IMR-90 (cell line): ENCODE measurements around the gene SHC4. TPM values are rescaled to one million over a fixed set of nuclear protein-coding genes. Genes with fewer than 3 reads are reported as not detected.

Experiments
- ATAC-seq: fragments of 200-7000 bp; cut with Tn5 transposase; 2 replicates; pipeline ENCODE4 v1.9.1; 2020; ENCODE audit warnings: low read depth, mild to moderate bottlenecking, moderate library complexity
- BruUV-seq: library from RNA; stranded (reverse); fragments of 400-500 nt; replicated peaks from 2 replicates; lab custom pipeline; 2021; lab: Mats Ljungman, UMichigan
- CTCF ChIA-PET: fragments of 300-600 bp; formaldehyde crosslinking; extraction: SDS; loops from one replicate; lab custom pipeline; 2021; ENCODE audit warnings: antibody characterized with exemption; lab: Yijun Ruan, JAX
- POLR2A ChIA-PET: fragments of 300-600 bp; sonication (Branson Sonifier 250); formaldehyde crosslinking; loops from one replicate; lab custom pipeline; 2022; ENCODE audit warnings: antibody characterized with exemption; ENCODE audit not compliant: unreplicated experiment; lab: Charles Lee
- DNase-seq: peaks from one replicate; pipeline ENCODE4 v3.0.0; 2013
- H2AFZ ChIP-seq: replicated peaks from 2 replicates; pipeline ENCODE3; 2013; ENCODE audit warnings: low read length, mild to moderate bottlenecking; ENCODE audit not compliant: poor library complexity
- H2AK5ac ChIP-seq: 2 replicates; pipeline ENCODE4 v1.6.1; 2013; ENCODE audit warnings: low read depth, low read length, inconsistent platforms
- H2AK9ac ChIP-seq: replicated peaks from 2 replicates; pipeline ENCODE3; 2013; ENCODE audit warnings: mild to moderate bottlenecking, low read depth, low read length, moderate library complexity; ENCODE audit not compliant: poor library complexity
- H2BK120ac ChIP-seq: 2 replicates; pipeline ENCODE4 v1.6.1; 2013; ENCODE audit warnings: low read depth, low read length, inconsistent platforms
- H2BK15ac ChIP-seq: 3 replicates; pipeline ENCODE4 v1.6.1; 2013; ENCODE audit warnings: low read depth, low read length, inconsistent platforms
- H2BK20ac ChIP-seq: 2 replicates; pipeline ENCODE4 v1.6.1; 2013; ENCODE audit warnings: low read depth, mild to moderate bottlenecking, inconsistent platforms, low read length, moderate library complexity
- H2BK5ac ChIP-seq: 2 replicates; pipeline ENCODE4 v1.6.1; 2013; ENCODE audit warnings: mild to moderate bottlenecking, low read depth, low read length, inconsistent platforms; ENCODE audit not compliant: poor library complexity, severe bottlenecking
- H3K14ac ChIP-seq: replicated peaks from 2 replicates; pipeline ENCODE4 v1.6.1; 2013; ENCODE audit warnings: low read depth, low read length, inconsistent platforms
- H3K18ac ChIP-seq: 2 replicates; pipeline ENCODE4 v1.6.1; 2013; ENCODE audit warnings: low read depth, low read length, control low read depth
- H3K23ac ChIP-seq: 2 replicates; pipeline ENCODE4 v1.6.1; 2013; ENCODE audit warnings: low read depth, low read length, inconsistent platforms
- H3K27ac ChIP-seq: 2 replicates; pipeline ENCODE4 v1.5.1; 2013; ENCODE audit warnings: mild to moderate bottlenecking, control low read depth, low read length; ENCODE audit not compliant: insufficient read depth
- H3K27me3 ChIP-seq: 2 replicates; pipeline ENCODE4 v1.6.1; 2013; ENCODE audit warnings: low read length; ENCODE audit not compliant: control insufficient read depth, insufficient read depth
- H3K36me3 ChIP-seq: 2 replicates; pipeline ENCODE4 v1.6.1; 2013; ENCODE audit warnings: low read length, mixed read lengths; ENCODE audit not compliant: control insufficient read depth, insufficient read depth
- H3K4ac ChIP-seq: 2 replicates; pipeline ENCODE4 v1.6.1; 2013; ENCODE audit warnings: low read depth, low read length, inconsistent platforms
- H3K4me1 ChIP-seq: 2 replicates; pipeline ENCODE4 v1.6.1; 2013; ENCODE audit warnings: low read length, mixed read lengths; ENCODE audit not compliant: control insufficient read depth, insufficient read depth
- H3K4me2 ChIP-seq: 2 replicates; pipeline ENCODE4 v1.6.1; 2013; ENCODE audit warnings: low read depth, mild to moderate bottlenecking, control low read depth, low read length, moderate library complexity
- H3K4me3 ChIP-seq: 2 replicates; pipeline ENCODE4 v1.5.1; 2013; ENCODE audit warnings: low read depth, mild to moderate bottlenecking, control low read depth, low read length, moderate library complexity; ENCODE audit not compliant: insufficient read depth
- H3K56ac ChIP-seq: 2 replicates; pipeline ENCODE4 v1.6.1; 2013; ENCODE audit warnings: low read length, inconsistent platforms; ENCODE audit not compliant: insufficient read depth; ENCODE audit errors: extremely low read depth
- H3K79me1 ChIP-seq, 2 experiments: 2 replicates each; pipeline ENCODE4 v1.6.1; 2013; ENCODE audit warnings: low read length in 2 of 2, inconsistent platforms in 1 of 2, low read depth in 1 of 2
- H3K9ac ChIP-seq: 2 replicates; pipeline ENCODE4 v1.6.1; 2013; ENCODE audit warnings: low read depth, low read length, control low read depth
- H3K9me1 ChIP-seq: 2 replicates; pipeline ENCODE4 v1.6.1; 2013; ENCODE audit warnings: low read length, inconsistent platforms; ENCODE audit not compliant: insufficient read depth
- H3K9me3 ChIP-seq: 2 replicates; pipeline ENCODE4 v1.6.1; 2013; ENCODE audit warnings: low read length; ENCODE audit not compliant: control insufficient read depth, insufficient read depth
- H4K20me1 ChIP-seq: 2 replicates; pipeline ENCODE4 v1.6.1; 2013; ENCODE audit warnings: low read length, inconsistent platforms; ENCODE audit not compliant: insufficient read depth
- H4K5ac ChIP-seq: 2 replicates; pipeline ENCODE4 v1.6.1; 2013; ENCODE audit warnings: mild to moderate bottlenecking, low read depth, low read length, control low read depth
- H4K8ac ChIP-seq, 2 experiments: 2 replicates each; pipeline ENCODE4 v1.6.1; 2013; ENCODE audit warnings: low read depth in 2 of 2, low read length in 2 of 2, control low read depth in 1 of 2, inconsistent platforms in 1 of 2
- H4K91ac ChIP-seq: 2 replicates; pipeline ENCODE4 v1.6.1; 2013; ENCODE audit warnings: low read depth, low read length, inconsistent platforms; ENCODE audit not compliant: insufficient read depth
- BHLHE40 ChIP-seq: fragments of 150-350 bp; IDR thresholded peaks from 2 replicates; pipeline ENCODE4 v1.6.1; 2016; ENCODE audit warnings: mild to moderate bottlenecking, low read depth, low read length
- CEBPB ChIP-seq: IDR thresholded peaks from 2 replicates; pipeline ENCODE4 v1.6.1; 2012; ENCODE audit warnings: low read depth, low read length, improper control_type of control experiment
- CHD1 ChIP-seq: IDR thresholded peaks from 2 replicates; pipeline ENCODE4 v1.6.1; 2012; ENCODE audit warnings: low read depth, low read length, improper control_type of control experiment
- FOS ChIP-seq: fragments of 150-350 bp; IDR thresholded peaks from 2 replicates; pipeline ENCODE4 v1.6.1; 2016; ENCODE audit warnings: low read depth, low read length
- MAFK ChIP-seq: IDR thresholded peaks from 2 replicates; pipeline ENCODE4 v1.6.1; 2012; ENCODE audit warnings: low read depth, low read length, improper control_type of control experiment
- MAZ ChIP-seq: IDR thresholded peaks from 2 replicates; pipeline ENCODE4 v1.6.1; 2012; ENCODE audit warnings: low read depth, mild to moderate bottlenecking, low read length, improper control_type of control experiment, moderate library complexity, borderline replicate concordance
- MXI1 ChIP-seq: IDR thresholded peaks from 2 replicates; pipeline ENCODE4 v1.6.1; 2012; ENCODE audit warnings: low read depth, mild to moderate bottlenecking, low read length, moderate library complexity, borderline replicate concordance
- NFE2L2 ChIP-seq: fragments of 150-350 bp; IDR thresholded peaks from 2 replicates; pipeline ENCODE4 v1.6.1; 2016; ENCODE audit warnings: low read depth, mild to moderate bottlenecking, low read length
- POLR2A ChIP-seq: IDR thresholded peaks from 2 replicates; pipeline ENCODE4 v1.6.1; 2012; ENCODE audit warnings: mild to moderate bottlenecking, low read depth, low read length
- RAD21 ChIP-seq: IDR thresholded peaks from 2 replicates; pipeline ENCODE4 v1.6.1; 2012; ENCODE audit warnings: low read length, improper control_type of control experiment
- RCOR1 ChIP-seq: IDR thresholded peaks from 2 replicates; pipeline ENCODE4 v1.6.1; 2012; ENCODE audit warnings: mild to moderate bottlenecking, low read length, improper control_type of control experiment; ENCODE audit not compliant: insufficient replicate concordance
- RFX5 ChIP-seq: IDR thresholded peaks from 2 replicates; pipeline ENCODE4 v1.8.0; 2012; ENCODE audit warnings: low read depth, mild to moderate bottlenecking, low read length, moderate library complexity
- SMC3 ChIP-seq: fragments of 150-350 bp; IDR thresholded peaks from 2 replicates; pipeline ENCODE4 v1.6.1; 2016; ENCODE audit warnings: low read depth, mild to moderate bottlenecking, antibody characterized with exemption, low read length, moderate library complexity
- WGBS, 2 experiments: methylation state at CpG; one replicate each; pipeline versions ENCODE4 v1.1.5 to v1.1.7; 2013; ENCODE audit warnings: missing lambda C conversion rate in 2 of 2; ENCODE audit not compliant: insufficient read length in 1 of 2; ENCODE audit errors: extremely low coverage in 2 of 2; 5-methylcytosine and 5-hydroxymethylcytosine counted together
- dilution Hi-C: fragments of 300-500 bp; cut with HindIII; formaldehyde crosslinking; loops from one replicate; pipeline ENCODE4 v1.14.3; 2018; ENCODE audit warnings: low sequenced_read_pairs; ENCODE audit not compliant: unreplicated experiment
- in situ Hi-C: fragments of 300-500 bp; cut with MboI; formaldehyde crosslinking; loops from 3 replicates; pipeline ENCODE4 v1.14.3; 2019; ENCODE audit warnings: low sequenced_read_pairs, inconsistent platforms, mixed read lengths
- intact Hi-C: fragments of 100-400 bp; cut with micrococcal nuclease; formaldehyde crosslinking; loops from 2 replicates; pipeline ENCODE4 v1.10.0; 2022
- polyA plus RNA-seq, 3 experiments: library from polyadenylated mRNA; depleted of rRNA; stranded (reverse); fragments of >200 nt; gene quantifications; 2 replicates each; pipeline ENCODE4 v1.2.3, GENCODE V29; 2012; ENCODE audit warnings: low replicate concordance in 1 of 3
- total RNA-seq: library from RNA; depleted of rRNA; stranded (reverse); fragments of >200 nt; gene quantifications from 2 replicates; pipeline ENCODE4 v1.2.3, GENCODE V29; 2012
- TF ChIP-seq, protein P1 (sequence below): fragments of 150-350 bp; IDR thresholded peaks from 2 replicates; pipeline ENCODE4 v1.6.1; 2016; ENCODE audit warnings: low read depth, mild to moderate bottlenecking, low read length, moderate library complexity, borderline replicate concordance
- TF ChIP-seq, protein P2 (sequence below): conservative IDR thresholded peaks from 2 replicates; pipeline ENCODE4 v1.5.1; 2012; ENCODE audit warnings: mild to moderate bottlenecking, low read depth, low read length, improper control_type of control experiment
- TF ChIP-seq, protein P3 (sequence below): fragments of 150-350 bp; IDR thresholded peaks from 2 replicates; pipeline ENCODE4 v1.6.1; 2017; ENCODE audit warnings: mild to moderate bottlenecking, antibody characterized with exemption, low read length, low read depth

SHC4 gene
- total and polyA plus RNA-seq, 2 of the 4 experiments (the other 2 are of a cell fraction), result 0.91 to 2.7 TPM

- Histone ChIP-seq H3K79me1 (peaks cover 5 to 11% of the 10 kb centered on the region in 2 experiments; a peak in 3 of 4 replicates), H2BK5ac (peak overlapping the region; percentile 74), H3K36me3 (no peaks in the 10 kb centered on the region), H3K9ac (no peak overlapping the region), H3K4me3 (no peak overlapping the region), H3K27ac (no peak overlapping the region), H3K23ac (no peak overlapping the region), H3K56ac (no peak overlapping the region), H2BK20ac (no peak overlapping the region; the same call in 1 of the 2 replicates), H2BK15ac (no peak overlapping the region), H2AFZ (no peak overlapping the region), H4K5ac (no peak overlapping the region), H3K9me1 (no peaks in the 10 kb centered on the region), H3K27me3 (no peaks in the 10 kb centered on the region), H4K20me1 (no peaks in the 10 kb centered on the region), H4K8ac (no peak overlapping the region), H3K4me1 (0 out of 2 replicates have a peak, but pooled peaks cover 3% of the 10 kb centered on the region), H3K4me2 (no peak overlapping the region), H3K4ac (no peak overlapping the region), H2BK120ac (peak overlapping the region; percentile 3; the same call in 1 of the 2 replicates), H3K14ac (no peak overlapping the region), H2AK9ac (no peak overlapping the region), H4K91ac (no peak overlapping the region), H3K9me3 (no peaks in the 10 kb centered on the region), H2AK5ac (no peak overlapping the region), H3K18ac (no peak overlapping the region)
- POLR2A ChIA-PET, result no interaction called here
- in situ Hi-C loops, result no loop called here
- CTCF ChIA-PET, result interaction anchor here (0.6 to 0.7 kb wide), 2 partner anchors 42 to 337 kb away, joined by 3 to 4 read pairs; no protein-coding TSS in a partner anchor
- no CpG with 5 or more reads among the region's 1 CpG for WGBS, 2 experiments
- DNase-seq (peak; percentile 53), ATAC-seq (peak; percentile 48)
- no TSS peak for BruUV-seq
- intact Hi-C loops, result no loop called here
- dilution Hi-C loops, result no loop called here
- TF ChIP-seq NFE2L2 (no peak), RFX5 (no peak), RCOR1 (no peak), CEBPB (no peak), CHD1 (no peak), MAZ (no peak), POLR2A (no peak), BHLHE40 (no peak), MAFK (no peak), RAD21 (no peak), FOS (no peak), MXI1 (no peak), SMC3 (no peak)
- TF ChIP-seq, protein P1, sequence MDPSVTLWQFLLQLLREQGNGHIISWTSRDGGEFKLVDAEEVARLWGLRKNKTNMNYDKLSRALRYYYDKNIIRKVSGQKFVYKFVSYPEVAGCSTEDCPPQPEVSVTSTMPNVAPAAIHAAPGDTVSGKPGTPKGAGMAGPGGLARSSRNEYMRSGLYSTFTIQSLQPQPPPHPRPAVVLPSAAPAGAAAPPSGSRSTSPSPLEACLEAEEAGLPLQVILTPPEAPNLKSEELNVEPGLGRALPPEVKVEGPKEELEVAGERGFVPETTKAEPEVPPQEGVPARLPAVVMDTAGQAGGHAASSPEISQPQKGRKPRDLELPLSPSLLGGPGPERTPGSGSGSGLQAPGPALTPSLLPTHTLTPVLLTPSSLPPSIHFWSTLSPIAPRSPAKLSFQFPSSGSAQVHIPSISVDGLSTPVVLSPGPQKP, result no peak
- TF ChIP-seq, protein P2, sequence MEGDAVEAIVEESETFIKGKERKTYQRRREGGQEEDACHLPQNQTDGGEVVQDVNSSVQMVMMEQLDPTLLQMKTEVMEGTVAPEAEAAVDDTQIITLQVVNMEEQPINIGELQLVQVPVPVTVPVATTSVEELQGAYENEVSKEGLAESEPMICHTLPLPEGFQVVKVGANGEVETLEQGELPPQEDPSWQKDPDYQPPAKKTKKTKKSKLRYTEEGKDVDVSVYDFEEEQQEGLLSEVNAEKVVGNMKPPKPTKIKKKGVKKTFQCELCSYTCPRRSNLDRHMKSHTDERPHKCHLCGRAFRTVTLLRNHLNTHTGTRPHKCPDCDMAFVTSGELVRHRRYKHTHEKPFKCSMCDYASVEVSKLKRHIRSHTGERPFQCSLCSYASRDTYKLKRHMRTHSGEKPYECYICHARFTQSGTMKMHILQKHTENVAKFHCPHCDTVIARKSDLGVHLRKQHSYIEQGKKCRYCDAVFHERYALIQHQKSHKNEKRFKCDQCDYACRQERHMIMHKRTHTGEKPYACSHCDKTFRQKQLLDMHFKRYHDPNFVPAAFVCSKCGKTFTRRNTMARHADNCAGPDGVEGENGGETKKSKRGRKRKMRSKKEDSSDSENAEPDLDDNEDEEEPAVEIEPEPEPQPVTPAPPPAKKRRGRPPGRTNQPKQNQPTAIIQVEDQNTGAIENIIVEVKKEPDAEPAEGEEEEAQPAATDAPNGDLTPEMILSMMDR, result no peak
- TF ChIP-seq, protein P3, sequence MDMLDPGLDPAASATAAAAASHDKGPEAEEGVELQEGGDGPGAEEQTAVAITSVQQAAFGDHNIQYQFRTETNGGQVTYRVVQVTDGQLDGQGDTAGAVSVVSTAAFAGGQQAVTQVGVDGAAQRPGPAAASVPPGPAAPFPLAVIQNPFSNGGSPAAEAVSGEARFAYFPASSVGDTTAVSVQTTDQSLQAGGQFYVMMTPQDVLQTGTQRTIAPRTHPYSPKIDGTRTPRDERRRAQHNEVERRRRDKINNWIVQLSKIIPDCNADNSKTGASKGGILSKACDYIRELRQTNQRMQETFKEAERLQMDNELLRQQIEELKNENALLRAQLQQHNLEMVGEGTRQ, result no peak
Observed at GRCh38 chr15:48774484-48774883, 189.2 kb downstream of the SHC4 start.
